Skin of body (tissue), 2 donors: ENCODE results near the gene MTURN. TPM values are rescaled to one million over a fixed set of nuclear protein-coding genes. Genes with fewer than 3 reads are reported as not detected.
"Not testable (repeated sequence)": the region's sequence is repeated elsewhere in the genome, so short reads cannot be mapped to it uniquely, and the experiment has no call there.

Experiments
- DNase-seq: peaks from one replicate; lab custom pipeline; 2025; lab: John Stamatoyannopoulos, UW
- total RNA-seq: library from RNA; depleted of rRNA; stranded (reverse); fragments of >200 nt; gene quantifications from one replicate; pipeline ENCODE4 v1.2.3, GENCODE V29; 2014

MTURN gene
- total RNA-seq, 1 donor from 2014 or later, result 52.5 TPM

DNA sequence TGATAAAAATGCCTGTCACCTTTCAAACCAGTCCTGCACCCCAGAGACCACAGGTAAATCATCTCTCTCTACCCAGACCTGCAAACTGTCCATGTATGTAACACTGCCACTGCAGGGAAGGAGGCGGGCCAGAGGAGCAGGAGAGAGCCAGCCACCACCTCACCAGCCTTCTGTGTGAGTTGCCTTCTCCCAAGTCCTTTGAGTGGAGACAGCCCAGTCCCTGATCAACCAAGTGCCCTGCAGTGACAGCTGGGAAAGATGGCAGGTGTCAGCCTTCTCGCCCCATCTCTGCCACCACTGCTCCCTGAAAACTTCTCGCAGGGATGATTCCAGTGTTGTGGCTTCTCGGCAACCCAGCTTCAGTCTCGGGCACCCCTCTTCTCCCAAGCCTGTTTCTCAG is 42.4 kb downstream of the MTURN start:
- DNase-seq, result no peak

DNA sequence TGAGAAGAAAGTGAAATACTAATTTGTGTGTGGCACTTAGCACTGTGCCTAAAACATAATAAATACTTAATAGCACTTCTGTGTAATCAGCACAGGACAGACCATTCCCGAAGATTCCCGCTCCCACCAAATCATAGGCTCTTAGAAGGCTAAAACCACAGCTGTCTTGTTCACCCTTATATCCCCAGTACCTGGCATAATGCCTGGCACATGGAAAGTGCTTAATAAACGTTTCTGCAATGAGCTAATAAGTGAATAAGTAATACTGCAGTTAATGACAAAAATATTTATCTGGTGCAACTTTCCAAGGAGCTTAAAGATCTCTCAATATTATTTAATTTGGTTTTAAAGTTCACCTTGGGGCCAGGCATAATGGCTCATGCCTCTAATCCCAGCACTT is 43.2 kb downstream of the MTURN start:
- no peak for DNase-seq

DNA sequence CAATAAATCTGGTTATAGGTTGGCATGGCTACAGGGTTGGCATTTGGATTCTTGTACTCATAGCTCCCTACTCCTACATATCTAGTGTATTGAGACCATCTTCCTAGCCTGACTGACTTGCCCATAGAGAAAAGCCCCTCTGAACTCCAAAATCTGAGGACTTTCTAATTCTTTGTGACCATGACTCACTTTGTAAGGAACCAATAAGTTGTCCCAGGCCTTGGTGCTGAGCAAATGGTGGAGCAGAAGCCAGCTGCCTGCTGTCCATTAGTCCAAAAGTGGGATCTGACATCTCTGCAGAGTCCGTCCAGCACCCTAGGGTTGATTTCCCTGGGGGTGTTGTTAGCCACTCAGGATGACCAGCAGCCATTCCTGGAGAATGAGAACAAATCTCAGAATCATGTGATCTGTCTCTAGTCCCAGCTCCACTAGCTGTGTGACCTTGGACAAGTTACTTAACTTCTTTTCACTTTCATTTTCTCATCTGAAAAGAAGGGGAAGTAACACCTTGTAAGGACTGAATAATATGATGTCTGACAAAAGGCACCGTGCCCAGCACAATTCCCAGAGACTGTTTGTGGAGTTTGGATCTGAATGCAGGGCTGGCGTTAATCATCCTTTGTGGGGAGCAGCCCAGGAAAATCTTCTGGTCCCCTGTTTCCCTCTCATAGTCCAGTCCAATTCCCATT is 44.1 kb downstream of the MTURN start:
- no peak for DNase-seq

DNA sequence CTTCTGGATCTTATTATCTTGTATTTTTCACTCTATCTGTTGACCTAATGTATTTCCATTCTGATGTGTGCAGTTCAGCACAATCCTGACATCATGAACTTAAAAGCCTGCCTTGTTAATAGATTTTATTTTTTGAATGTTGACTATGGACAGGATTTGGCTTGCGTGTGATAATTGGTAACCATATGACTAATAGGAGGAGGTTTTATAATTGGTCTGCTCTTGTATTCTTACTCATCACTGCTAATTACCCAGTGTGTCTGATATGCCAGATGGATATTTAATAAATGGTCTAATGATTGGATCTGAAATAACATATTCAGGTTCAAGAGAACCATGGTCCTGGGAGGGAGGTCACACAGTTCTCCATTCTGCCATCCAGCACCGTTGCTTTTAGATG is 45.9 kb downstream of the MTURN start:
- DNase-seq, result no peak

DNA sequence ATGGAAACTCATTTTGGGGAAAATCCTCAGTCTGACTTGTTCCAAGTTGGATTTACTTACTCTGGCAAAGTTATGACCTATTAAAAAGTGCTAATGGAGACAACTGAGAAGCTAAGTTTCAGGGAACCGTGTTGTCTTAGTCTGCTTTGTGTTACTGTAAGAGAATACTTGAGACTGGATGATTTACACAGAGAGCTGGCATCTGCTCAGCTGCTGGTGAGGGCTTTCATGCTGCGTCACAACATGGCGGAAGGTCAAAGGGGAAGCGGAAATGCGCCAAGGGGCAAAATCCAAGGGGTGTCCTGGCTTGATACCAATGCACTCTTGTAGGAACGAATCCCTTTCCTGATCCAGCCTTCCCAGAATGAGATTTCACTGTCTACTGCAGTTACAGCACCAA is 46.4 kb downstream of the MTURN start:
- no peak for DNase-seq

DNA sequence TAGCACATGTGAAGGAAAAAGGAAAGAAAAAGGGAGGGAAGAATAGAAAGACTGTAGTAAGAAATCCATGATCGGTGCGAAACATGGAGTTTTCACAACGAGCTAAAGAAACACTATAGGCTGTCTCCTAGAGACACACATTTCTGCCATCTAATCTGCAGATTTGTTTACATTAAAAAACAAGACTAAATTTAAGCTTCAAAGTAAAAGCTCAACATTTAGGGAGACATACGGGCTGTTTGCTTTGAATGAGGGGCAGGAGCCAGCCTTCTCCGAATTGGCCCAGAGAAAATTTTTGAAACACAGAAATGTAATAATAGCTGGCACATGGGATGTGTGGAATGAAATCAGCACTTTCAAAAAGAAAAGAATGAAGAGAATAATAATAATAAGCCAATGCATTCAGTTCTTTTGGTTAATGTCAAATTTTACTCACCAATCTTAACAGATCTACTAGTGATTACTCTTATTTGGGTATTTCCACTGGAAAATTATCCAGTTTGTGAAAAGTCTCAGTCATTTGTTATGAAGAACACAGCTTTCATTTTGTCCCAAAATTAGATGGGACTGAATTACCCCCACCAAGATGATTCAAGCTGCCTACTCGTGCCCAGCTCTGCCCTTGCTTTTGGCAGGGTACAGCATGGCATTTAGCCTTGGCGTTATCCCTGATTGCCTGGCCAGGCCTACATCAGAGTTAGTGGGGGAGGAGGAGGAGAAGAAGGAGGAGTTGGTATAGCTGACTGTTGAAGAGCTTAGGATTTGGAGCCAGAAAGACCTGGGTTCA is 47.1 kb downstream of the MTURN start:
- no peak for DNase-seq

DNA sequence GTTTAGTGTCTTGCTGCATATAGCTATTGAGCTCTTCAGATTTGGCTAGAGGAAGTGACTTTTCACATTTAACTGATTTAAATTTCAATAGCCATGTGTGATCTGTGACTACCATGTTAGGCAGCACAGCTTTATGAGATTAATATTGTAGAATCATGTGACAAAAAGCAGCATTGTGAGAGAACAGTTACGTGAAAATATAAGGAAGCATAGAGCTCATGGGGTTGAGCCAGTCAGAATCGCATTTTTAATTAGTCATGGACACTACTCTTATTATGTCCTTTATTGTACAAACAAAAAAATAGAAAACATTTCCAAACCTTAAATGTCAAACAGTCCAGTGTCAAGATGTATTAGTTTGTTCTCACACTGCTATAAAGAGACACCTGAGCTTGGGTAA is 48.0 kb downstream of the MTURN start:
- no peak for DNase-seq

DNA sequence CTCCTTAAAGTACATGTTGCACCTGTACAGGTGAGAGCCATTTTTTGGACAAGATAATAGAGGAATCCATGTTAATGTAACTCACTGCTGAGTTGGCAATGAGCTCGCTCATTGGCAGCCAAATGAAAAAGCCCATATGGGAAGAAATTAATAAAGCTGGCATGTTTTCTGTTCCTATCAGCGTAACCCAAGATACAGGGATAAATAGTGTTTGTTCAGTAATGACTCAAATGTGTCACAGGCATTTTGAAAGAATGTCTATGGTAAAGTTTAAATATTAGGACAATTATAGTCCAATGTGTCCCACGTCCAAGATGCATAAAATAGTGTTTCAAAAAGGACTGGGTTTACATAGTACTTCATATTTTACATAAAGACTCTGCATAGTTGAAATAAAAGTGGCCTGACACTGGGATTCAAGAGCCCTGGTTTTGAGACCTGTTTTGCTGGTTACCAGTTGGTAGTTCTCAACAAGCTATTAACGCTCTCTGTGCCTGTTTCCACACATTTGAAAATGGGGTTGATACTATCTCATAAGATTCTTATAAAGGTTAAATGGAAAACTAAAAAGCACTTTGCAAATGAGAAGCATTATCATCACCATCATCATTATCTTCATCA is 49.1 kb downstream of the MTURN start:
- DNase-seq, result no peak

DNA sequence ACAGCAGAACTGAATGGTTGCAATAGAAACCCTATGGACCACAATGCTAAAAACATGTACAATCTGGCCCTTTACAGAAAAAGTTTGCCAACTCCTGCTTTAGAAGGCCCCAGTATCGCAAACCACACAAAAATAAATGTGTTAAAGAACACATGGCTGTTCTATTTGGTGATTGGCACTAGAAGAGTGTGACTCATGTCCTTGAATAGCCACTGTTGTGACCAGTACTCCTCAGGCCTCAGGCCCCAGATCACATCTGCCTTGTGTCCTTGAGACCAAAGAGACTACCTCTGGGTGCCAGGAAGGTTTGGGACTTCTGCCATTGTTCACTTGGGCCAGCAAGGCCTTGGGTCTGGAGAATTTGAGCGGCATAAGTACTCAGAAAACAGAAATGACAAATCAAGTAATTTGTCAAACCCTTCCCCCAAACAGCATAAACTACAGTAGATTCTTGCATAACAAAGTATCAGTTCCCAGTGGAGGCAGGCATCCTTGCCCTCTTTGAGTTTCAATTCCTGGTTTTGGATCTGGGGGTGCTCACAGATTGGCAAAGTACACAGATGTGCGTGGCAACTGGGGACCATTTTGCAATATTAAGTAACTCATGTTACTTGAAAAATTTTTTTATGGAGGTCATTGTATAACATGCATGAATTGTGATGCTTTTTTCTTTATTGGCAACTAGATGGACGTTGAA is 50.2 kb downstream of the MTURN start:
- DNase-seq, result no peak

DNA sequence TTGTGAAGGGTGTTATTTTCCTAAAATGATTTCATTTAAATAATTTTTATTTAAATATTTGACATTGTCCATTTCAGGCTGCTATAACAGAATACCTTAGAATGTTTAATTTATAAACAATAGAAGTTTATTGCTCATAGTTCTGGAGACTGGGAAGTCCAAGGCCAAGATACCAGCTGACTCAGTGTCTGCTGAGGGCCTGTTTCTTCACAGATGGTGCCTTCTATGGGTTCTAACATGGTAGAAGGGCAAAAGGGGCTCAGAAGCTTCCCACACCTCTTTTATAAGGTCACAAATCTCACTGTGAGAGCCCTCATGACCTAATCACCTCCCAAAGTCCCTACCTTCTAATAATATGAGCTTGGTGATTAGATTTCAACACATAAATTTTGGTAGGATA is 50.7 kb downstream of the MTURN start:
- no peak for DNase-seq

DNA sequence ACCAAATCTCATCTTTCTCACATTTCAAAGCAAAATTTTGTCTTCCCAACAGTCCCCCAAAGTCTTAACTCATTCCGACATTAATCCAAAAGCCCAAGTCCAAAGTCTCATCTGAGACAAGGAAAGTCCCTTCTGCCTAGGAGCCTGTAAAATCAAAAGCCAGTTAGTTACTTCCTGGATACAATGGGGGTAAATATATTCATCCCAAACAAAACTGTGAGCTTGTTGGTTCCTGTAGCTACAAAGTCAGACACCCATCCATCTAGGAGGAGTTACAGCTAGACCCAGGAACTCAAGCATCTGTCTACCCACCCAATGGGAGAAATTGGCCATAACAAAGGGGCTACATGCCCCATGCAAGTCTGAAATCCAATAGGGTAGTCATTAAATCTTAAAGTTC is 51.9 kb downstream of the MTURN start:
- DNase-seq, result no peak

DNA sequence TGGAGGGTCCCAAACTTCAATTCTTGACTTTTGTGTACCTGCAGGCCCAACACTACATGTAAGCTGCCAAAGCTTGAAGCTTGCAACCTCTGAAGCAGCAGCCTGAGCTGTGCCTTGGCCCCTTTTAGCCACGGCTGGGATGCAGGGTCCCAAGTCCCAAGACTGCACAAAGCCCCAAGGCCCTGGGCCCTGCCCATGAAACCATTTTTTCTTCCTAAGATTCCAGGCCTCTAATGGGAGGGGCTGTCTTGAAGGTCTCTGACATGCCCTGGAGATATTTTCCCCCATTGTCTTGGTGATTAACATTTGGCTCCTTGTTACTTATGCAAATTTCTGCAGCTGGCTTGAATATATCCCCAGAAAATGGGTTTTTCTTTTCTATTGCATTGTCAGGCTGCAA is 52.7 kb downstream of the MTURN start:
- no peak for DNase-seq

DNA sequence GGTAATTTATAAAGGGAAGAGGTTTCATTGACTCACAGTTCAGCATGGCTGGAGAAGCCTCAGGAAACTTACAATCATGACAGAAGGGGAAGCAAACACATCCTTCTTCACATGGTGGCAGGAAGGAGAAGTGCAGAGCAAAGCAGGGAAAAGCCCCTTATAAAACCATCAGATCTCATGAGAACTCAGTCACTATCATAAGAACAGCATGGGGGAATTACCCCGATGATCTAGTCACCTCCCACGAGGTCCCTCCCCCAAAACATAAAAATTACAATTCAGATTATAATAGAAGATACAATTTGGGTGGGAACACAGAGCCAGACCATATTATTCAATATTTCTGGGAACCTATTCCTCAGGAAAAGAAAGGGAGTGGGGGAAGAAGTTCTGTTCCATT is 53.6 kb downstream of the MTURN start:
- DNase-seq, result not testable (repeated sequence)

DNA sequence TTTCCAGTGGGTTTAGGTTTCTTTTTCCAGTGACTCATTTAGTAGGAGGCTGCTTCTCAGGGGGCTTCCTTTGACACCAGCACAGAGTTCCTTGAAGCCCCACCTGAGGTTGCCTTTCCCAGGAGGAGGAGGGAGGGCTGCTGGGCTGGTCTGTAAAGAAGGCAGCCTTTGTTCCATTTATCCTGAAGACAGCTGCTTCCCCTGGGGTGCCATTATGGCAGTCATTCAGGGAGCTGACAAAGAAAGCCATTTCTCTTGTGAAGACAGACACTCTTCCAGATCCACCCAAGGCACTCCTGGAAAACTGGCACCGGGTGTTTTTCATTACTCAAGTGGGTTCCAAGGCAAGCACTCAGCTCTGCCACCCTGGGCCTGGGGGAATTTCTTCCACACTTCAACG is 54.0 kb downstream of the MTURN start:
- DNase-seq, result no peak

DNA sequence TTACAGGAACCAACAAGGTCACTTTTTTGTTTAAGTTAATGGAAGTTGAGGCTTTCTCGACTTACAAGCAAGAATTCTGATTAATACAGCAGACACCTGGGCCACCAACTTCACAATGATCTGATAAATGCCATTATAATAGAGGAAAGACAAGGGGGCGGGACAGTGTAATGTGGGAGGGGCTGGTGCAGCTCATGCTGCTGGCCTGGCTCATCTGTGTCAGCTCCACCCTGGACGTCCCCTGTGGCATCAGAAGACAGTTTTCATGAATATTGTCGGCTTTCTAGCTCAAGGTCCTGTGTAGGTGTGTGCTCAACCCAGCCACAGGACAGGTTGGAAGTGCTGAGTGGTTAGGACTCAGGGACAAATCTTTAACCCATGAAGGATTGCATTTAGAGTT is 57.0 kb downstream of the MTURN start:
- DNase-seq, result no peak

DNA sequence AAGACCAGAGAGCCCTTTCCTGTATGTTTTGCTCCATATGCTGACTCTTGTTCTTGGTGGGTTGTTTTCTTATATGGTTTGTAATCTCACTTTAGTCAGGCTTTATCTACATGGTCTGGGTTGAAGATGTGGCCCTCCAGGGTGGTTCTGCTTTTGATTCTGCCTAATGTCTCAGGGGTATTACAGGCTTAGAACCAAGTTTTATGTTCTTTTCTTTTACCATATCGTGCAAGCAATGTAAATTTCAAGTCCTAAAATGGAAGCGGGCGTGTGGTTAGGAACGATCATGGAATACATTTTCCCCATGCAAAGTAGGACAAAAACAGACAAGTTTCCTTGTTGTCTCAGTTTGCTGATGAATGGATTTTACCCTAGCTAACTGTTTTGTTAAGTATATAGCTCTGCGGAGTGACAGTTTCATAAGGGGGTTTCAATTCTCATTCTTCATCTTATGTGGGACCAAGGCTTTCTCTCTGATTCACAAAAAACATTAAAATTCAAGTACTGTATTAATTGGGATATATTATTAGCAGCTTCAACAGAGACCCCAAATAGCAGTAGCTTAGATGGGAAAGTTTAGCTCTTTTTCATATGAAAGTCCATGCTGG is 58.7 kb downstream of the MTURN start:
- no peak for DNase-seq

DNA sequence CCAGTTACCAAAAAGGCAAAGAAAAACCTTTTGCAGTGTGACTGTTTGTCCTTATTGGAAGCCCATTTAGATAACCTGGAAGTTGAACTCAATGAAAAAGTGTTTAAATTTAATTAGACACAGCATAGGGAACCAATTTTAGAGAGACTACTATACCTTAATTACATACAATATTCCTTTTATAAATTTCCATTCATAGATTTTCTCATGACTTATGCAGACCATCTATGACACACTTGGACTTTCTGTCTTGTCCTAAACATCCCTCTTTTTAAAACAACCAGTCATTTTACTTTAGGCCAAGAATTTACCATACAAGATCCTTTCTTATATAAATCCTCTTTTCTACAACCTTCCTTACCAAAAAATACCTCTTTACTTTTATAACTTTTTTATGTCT is 61.6 kb downstream of the MTURN start:
- DNase-seq, result no peak

DNA sequence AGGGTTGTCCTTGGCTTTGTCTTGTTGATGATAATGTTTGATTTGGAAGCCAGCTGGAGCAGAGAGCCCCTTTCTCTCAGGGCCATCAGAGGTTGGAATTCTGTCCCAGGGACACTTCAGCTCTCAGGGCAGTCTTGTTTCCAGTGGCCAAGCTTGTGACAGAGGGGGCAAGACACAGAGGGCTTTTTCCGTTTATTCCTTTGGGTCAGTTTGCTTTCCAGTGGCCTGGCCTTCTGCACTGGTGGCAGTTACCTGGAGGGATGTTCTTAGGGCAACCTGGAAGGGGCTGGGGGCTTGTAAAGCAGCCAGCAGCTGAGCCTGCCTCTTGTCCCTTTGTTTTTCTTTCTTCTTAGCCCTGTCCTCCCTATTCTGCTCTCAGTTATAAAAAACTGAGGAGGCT is 62.7 kb downstream of the MTURN start:
- no peak for DNase-seq

DNA sequence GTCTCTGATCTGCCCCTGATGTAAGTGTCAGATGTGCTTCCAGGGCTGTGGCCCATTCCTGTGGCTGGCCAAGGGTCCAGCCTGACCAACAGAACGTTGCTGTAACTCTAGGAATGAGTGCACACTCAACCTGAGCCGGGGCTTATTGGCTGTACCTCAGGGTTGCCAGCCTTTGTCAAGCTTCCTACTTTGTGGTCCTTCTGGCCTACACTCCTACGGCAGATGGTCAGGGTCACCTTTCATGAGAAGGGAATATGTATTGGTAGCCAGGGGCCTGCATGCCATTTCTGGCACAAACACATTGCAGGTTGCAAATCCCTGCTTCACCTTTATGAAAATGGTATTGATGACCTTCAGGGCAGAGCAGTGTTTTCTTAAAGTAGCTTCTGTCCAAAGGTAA is 64.5 kb downstream of the MTURN start:
- DNase-seq, result no peak

DNA sequence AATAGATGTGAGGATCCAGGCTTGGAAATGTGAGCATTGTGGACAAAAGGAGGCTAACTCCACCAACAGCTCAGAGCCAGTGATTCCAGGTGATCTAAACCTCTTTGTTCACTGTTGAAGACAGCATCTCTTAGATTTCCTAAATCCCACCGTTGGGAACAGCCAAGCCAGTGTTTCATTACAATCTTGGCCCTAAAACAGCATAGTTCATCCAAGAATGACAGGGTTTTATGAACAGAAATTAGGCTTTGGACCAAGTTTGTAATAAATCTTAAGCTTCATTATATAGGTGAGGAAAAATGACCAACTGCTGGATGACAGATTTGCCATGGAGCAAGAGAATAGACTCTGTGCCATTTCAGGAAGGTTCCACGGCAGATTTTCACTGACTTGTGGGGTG is 65.8 kb downstream of the MTURN start:
- DNase-seq, result no peak

DNA sequence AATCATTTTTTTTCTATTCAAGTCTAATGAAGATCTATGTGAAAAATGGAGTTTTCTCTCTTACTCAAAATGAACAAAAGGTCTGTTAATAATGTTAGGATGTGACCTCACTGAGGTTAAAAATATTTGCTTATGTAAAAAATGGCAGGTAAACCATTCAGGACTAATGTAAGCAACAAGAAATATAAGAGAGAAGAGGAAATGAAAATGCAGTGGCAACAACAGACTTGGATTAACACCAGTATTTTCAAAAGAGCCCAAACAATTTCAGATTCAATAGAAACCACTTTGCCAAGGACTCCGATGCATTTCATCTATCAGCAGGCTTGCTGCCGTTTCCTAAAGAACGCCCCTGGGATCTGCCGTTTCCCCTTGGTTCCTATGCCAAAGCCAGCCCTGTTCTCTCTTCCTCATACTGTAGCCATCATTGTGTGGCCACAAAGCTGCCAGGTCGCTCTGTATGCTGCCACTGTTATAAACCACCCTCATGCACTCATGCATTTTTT is 66.4 kb downstream of the MTURN start:
- no peak for DNase-seq

DNA sequence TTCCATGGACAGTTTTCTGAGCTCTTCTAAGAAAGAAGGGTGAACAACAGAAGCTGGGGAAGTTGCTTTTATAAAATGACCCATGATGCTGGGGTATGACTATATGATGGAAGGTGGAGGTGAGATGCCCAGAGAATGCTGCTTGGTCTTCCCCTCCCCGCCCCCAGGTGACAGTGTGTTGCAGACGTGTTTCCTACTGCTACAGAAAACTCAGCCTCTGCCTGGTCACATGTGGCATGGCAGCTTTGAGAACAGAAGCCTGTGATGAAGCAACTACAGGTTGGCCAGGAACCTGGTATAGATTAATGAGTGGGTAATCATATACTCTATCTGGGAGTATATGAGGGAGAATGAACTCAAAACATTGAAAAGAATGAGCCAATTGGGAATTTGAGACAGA is 67.1 kb downstream of the MTURN start:
- no peak for DNase-seq
